SK-N-DZ (cell line): ENCODE data around the gene MAT2B.
"Not testable (repeated sequence)": the region's sequence is repeated elsewhere in the genome, so short reads cannot be mapped to it uniquely, and the experiment has no call there.

ENCODE experiments used
- DNase-seq: peaks from one replicate; pipeline ENCODE4 v3.0.0-alpha.2; 2015; ENCODE audit warnings: low spot score

MAT2B gene

GRCh38 chr5:163503106-163504078 lies 2.0 kb upstream of the MAT2B start:
- DNase-seq: peak; percentile 79

GRCh38 chr5:163504079-163504931 lies 1.1 kb upstream of the MAT2B start:
- peak; percentile 54 for DNase-seq

GRCh38 chr5:163505049-163505367 lies 411 bp upstream of the MAT2B start:
- no peak for DNase-seq

DNA sequence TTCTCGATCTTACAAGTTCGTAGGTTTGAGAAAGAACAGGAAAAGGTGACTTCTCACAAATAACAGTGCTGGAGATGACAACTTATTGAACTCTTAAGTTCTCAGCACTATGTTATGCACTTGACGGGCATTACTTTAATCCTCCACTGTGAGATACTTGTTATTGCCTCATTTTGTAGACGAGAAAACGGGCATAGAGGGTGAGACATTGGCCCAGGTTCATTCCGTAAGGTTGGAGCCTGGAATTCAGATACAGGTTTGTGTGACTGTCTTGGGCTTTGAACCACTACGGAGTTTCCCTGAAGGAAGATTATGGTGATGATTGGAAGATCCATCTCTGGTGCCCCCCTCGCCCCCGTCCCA lies 657 bp downstream of the MAT2B start:
- no peak for DNase-seq

DNA sequence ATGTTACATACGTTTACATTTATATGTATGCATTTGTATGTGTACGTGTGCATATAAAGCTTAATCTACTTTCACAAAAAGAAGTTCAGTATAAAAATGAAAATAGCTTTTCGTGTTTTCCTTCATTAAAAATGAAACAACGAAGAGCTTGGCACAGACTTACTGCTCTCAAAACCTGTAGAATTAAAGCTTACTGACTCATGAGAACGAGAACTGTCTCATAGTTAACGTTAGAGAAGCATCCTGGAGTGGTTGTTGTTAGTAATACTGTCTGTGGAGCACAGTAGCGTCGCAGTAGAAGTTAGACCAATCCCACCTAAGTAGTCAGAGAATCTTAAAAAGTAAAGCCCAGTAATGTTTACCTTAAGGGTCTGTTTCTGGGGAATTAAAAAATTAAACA lies 1.3 kb downstream of the MAT2B start:
- DNase-seq: no peak

GRCh38 chr5:163508753-163509152 lies 3.3 kb downstream of the MAT2B start:
- DNase-seq: no peak

DNA sequence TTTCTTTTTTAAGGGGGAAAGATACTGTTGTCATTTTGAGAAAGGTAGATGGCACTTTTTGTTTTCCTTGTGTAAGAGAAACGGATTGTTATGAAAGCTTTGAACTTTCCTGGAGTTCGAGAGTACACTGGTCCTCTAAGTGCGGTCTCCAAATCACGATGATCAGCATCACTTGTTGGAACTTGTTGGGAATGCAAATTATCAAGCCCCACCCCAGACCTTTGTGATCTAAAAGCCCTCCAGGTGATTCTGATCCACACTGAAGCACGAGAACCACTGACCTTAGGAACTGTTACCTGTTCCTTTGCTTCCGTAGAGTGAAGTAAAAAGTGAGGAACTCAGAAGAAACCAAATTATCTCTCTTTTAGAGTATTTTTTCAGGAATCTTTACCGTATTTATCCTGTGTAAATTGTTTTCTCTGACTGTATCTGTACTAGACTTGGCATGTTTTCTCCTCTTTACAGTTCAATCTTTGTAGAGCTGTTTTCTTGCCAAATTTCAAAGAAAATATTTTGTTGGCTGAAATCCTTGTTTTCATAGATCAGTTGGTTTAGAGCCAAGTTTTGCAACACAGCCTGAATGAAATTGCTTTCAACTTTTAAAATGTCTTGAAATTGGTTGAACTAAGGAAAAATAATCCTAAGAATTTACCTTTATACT lies 4.0 kb downstream of the MAT2B start:
- no peak for DNase-seq

DNA sequence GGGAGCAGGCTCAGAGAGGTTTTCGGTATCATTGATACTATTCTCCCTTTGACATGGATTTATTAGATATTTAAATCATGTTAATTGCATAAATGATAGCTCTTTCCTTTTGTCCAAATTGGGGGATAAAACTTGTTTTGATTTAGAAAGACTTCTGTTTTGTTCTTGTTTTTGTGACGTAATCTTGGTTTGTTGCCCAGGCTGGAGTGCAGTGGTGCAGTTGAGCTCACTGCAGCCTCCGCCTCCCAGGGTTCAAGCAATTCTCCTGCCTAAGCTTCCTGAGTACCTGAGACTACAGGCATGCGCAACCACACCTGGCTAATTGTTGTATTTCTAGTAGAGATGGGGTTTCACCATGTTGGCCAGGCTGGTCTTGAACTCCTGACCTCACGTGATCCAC lies 7.1 kb downstream of the MAT2B start:
- DNase-seq: no peak

- no peak for DNase-seq
Measured at GRCh38 chr5:163525096-163525495, 19.7 kb downstream of the MAT2B start.

DNA sequence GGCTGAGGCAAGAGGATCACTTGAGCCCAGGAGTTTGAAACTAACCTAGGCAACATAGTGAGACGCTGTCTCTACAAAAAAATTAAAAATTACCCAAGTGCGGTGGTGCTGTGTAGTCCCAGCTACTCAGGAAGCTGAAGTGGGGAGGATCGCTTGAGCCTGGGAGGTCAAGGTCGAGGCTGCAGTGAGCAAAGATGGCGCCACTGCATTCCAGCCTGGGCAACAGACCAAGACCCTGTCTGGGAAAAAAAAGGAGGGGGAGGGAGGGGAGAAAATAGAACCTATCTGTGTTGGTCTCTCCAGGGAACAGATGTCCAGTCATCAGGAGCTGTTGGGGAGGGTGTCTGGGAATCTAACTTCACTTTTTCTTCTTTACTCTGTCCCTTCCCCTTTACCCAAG lies 24.3 kb downstream of the MAT2B start:
- no peak for DNase-seq

DNA sequence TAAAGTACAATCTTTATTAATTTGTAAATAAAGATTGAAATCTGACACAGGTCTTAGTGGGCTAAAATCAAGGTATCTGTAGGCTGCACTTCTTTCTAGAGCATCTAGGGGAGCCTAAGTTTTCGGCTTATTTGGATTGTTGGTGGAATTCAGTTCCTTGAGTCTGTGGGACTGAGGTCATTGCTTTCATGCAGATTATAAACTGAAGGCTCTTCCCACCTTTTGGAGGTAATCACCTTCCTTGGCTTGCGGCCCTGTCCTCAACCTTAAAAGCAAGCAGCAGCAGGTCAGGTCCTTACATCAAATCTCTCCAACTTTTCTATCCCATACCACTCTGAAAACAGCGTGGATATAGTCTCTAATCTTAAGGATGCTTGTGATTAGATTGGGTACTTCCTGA lies 25.9 kb downstream of the MAT2B start:
- no peak for DNase-seq

DNA sequence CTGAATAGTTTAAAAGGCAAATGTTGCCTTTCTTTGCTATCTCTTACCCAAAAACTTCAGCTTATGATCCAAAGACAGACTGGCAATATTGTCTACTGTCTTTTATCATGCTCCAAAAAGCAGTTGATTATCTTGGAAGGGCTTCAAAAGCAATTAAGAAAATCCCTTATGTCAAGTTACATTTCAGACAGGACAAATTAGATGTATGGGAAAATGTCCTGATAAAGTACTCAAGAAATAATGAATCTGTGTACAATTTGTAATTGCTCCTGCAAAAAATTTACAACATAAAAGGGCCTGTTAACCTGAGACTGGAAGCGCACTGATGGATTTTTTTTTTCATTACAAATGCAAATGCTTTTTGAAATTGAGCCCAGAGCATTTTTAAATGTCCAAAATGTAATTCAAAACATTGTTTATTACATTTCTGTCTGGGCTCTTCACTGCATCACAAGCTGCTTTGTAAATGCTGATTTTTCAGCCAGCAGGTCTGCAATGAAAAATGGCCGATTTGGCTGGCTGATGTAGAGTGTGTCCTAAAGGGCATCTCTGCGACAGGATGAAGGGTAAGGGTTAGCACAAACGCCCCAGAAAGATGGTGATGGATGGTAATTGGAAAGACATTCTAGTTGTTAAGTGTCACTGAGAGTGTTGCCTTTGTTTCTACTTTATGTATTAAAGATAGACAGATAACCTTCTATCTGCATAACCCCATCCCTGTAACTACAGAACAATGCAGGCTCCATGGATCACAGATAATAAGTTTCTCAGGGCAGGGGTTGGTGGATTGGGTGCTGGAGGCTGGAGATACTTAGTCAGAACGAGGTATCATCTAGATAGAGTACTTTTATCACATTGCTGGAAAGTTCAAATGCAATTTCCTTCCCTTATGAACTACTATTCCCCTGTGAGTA lies 27.0 kb downstream of the MAT2B start:
- DNase-seq: peak; percentile 19

GRCh38 chr5:163533223-163533622 lies 27.8 kb downstream of the MAT2B start:
- DNase-seq: no peak

- no peak for DNase-seq
Measured at GRCh38 chr5:163534492-163535094, 29.2 kb downstream of the MAT2B start.

DNA sequence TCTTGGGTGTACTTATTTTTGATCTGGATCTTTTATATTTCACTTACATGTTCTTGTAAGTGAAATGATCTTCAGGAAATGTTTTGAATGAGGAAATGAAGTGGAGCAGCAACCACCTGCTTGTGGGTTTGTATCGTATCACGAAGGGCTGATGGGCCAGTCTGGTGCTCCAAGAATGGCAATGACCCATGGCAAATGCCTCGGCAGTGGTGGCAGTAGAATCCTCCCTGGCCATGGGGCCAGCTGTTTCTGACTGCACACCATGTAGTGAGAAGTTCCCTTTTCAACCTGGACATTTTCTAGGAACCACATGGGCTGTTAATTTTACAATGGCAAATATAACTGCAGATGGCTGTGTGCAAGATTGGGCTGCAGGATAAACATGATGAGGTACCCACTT lies 29.9 kb downstream of the MAT2B start:
- no peak for DNase-seq

- DNase-seq: not testable (repeated sequence)
Measured at GRCh38 chr5:163536442-163536841, 31.0 kb downstream of the MAT2B start.

DNA sequence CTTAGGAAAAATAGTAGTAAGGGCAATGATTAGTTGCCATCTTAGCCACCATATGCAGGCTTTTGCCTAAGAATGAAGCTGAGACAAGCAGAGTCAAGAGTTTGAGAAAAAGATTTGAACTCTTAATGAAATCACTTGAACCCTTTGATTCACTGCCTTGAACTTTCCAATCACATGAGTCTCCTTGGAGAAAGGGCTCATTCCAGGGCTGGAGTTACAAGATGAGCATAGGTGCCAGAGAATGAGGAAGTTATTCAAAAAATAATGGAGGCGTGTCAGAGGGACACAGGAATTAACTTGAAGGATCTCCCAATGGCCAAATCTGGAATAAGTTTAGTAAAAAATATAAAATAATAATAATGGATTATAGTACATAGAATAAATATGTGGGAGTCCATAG lies 35.3 kb downstream of the MAT2B start:
- DNase-seq: no peak

GRCh38 chr5:163542771-163543170 lies 37.4 kb downstream of the MAT2B start:
- DNase-seq: no peak

DNA sequence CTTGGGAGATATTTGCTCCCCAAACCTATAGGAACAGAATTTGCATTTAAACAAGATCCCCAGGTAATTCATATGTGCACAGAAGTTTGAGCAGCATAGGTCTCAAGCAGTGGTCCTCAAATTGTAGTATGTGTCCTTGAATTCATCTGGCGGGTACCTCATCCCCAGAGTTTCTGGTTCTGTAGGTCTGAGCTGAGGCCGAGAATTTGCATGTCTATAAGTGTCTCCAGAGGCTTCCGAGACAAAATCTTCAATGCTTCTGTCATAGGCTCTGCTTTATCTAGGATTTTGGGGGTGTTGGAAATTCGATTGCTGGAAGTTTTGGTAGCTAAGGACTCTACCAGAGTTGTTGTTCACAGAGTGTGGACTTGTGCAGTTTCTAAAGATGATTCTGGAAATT lies 38.6 kb downstream of the MAT2B start:
- DNase-seq: no peak

- peak; percentile 79 for DNase-seq
Measured at GRCh38 chr5:163544836-163545235, 39.4 kb downstream of the MAT2B start.

GRCh38 chr5:163548649-163549048 lies 43.2 kb downstream of the MAT2B start:
- no peak for DNase-seq
